Panc1 (cell line): ENCODE results near the gene TRIM36. TPM values are rescaled to one million over a fixed set of nuclear protein-coding genes. Genes with fewer than 3 reads are reported as not detected.

Experiments
- ATAC-seq: fragments of 200-7000 bp; cut with Tn5 transposase; 2 replicates; pipeline ENCODE4 v1.9.1; 2020; ENCODE audit warnings: mild to moderate bottlenecking, moderate library complexity
- BruUV-seq: library from RNA; stranded (reverse); fragments of 400-500 nt; replicated peaks from 2 replicates; lab custom pipeline; 2021; lab: Mats Ljungman, UMichigan
- CTCF ChIA-PET: fragments of 300-600 bp; sonication (Branson Sonifier 250); formaldehyde crosslinking; loops from one replicate; lab custom pipeline; 2022; ENCODE audit warnings: antibody characterized with exemption; lab: Charles Lee
- POLR2A ChIA-PET: fragments of 300-600 bp; sonication (Branson Sonifier 250); formaldehyde crosslinking; loops from one replicate; lab custom pipeline; 2022; ENCODE audit warnings: antibody characterized with exemption; lab: Charles Lee
- DNase-seq: peaks from one replicate; pipeline ENCODE4 v3.0.0-alpha.2; 2010; ENCODE audit warnings: low read depth, low spot score
- H3K27ac ChIP-seq: 2 replicates; pipeline ENCODE4 v1.5.1; 2011; ENCODE audit warnings: mild to moderate bottlenecking, low read length, inconsistent platforms
- H3K27me3 ChIP-seq: fragments of 200-500 bp; sonication (Bioruptor generic); 2 replicates; pipeline ENCODE4 v1.6.0; 2014; ENCODE audit warnings: low read length, inconsistent platforms; ENCODE audit not compliant: control insufficient read depth, insufficient read depth
- H3K36me3 ChIP-seq: fragments of 200-500 bp; sonication (Bioruptor generic); 2 replicates; pipeline ENCODE4 v1.5.1; 2014; ENCODE audit warnings: inconsistent platforms, mild to moderate bottlenecking, low read length, moderate library complexity; ENCODE audit not compliant: control insufficient read depth, insufficient read depth
- H3K4me1 ChIP-seq: 2 replicates; pipeline ENCODE4 v1.5.1; 2011; ENCODE audit warnings: inconsistent platforms, mild to moderate bottlenecking, low read length, moderate library complexity; ENCODE audit not compliant: control insufficient read depth, insufficient read depth
- H3K4me3 ChIP-seq, 2 experiments: 2 replicates each; pipeline ENCODE4 v1.5.1; 2011 to 2012; ENCODE audit warnings: low read depth in 2 of 2, low read length in 2 of 2, mild to moderate bottlenecking in 2 of 2, inconsistent platforms in 1 of 2, moderate library complexity in 1 of 2
- H3K9me3 ChIP-seq: fragments of 200-500 bp; sonication (Bioruptor generic); 2 replicates; pipeline ENCODE4 v1.5.1; 2014; ENCODE audit warnings: low read depth, mild to moderate bottlenecking, inconsistent platforms, low read length, moderate library complexity; ENCODE audit not compliant: control insufficient read depth, insufficient read depth
- POLR2AphosphoS5 ChIP-seq: IDR thresholded peaks from 2 replicates; pipeline ENCODE4 v1.6.1; 2012; ENCODE audit warnings: mild to moderate bottlenecking, low read depth, low read length, moderate library complexity
- SIN3A ChIP-seq: IDR thresholded peaks from 2 replicates; pipeline ENCODE4 v1.6.1; 2012; ENCODE audit warnings: low read depth, mild to moderate bottlenecking, low read length, moderate library complexity, borderline replicate concordance; ENCODE audit not compliant: insufficient read depth
- TCF7L2 ChIP-seq: IDR thresholded peaks from 2 replicates; pipeline ENCODE4 v1.6.1; 2011; ENCODE audit warnings: mild to moderate bottlenecking, low read depth, low read length, inconsistent platforms
- in situ Hi-C: cut with HindIII; loops from 2 replicates; pipeline ENCODE4 v1.10.0; 2016; ENCODE audit warnings: low sequenced_read_pairs, low pct_unique_long_range_greater_than_20kb
- intact Hi-C: fragments of 100-400 bp; cut with micrococcal nuclease; formaldehyde crosslinking; loops from one replicate; pipeline ENCODE4 v1.10.0; 2022; ENCODE audit not compliant: unreplicated experiment
- total RNA-seq: library from RNA; stranded (reverse); gene quantifications from one replicate; pipeline ENCODE4 v1.2.1, GENCODE V29; 2021; ENCODE audit not compliant: unreplicated experiment
- TF ChIP-seq, protein P1 (sequence below): fragments of 450-650 bp; IDR thresholded peaks from 2 replicates; pipeline ENCODE4 v1.5.1; 2017; ENCODE audit warnings: mild to moderate bottlenecking
- TF ChIP-seq, protein P2 (sequence below), 2 experiments: IDR thresholded peaks; 2 replicates each; pipeline ENCODE4 v1.6.1; 2011 to 2012; ENCODE audit warnings: low read depth in 2 of 2, control low read depth in 1 of 2, low read length in 1 of 2, mild to moderate bottlenecking in 1 of 2, moderate library complexity in 1 of 2; ENCODE audit not compliant: insufficient read depth in 1 of 2

The TRIM36 gene
- total RNA-seq, 1 experiment from 2014 or later, result 1.6 TPM

DNA sequence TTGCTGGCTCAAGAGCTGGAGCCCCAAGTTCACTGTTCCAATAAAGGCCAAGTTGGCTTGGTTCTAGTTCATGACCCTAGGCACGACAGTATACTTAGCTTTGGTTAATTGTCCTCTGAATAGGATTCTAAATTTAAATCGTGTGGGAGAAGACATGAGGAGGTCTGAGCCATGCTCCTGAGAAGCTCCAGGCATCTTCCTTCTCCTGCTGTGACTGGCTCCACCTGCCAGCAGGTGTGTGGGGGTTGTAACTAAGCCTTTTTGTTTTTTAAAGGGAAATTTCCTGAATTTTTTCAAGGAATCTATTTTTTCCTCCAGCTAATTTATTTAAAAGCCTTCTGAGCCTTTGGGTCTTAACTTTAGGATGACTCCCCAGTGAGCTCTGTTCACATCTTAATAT is 20.2 kb upstream of the TRIM36 start:
- DNase-seq (no peak), ATAC-seq (no peak)
- BruUV-seq, result no TSS peak
- ChIA-PET CTCF (no interaction called here), POLR2A (no interaction called here)
- H3K9me3 ChIP-seq, result no peaks in the 10 kb centered on the region
- H3K36me3 ChIP-seq, result no peaks in the 10 kb centered on the region
- H3K4me3 ChIP-seq, result no peak overlapping the region
- H3K27me3 ChIP-seq, result no peaks in the 10 kb centered on the region
- intact Hi-C loops, result no loop called here
- H3K4me1 ChIP-seq, result no peaks in the 10 kb centered on the region
- TF ChIP-seq, protein P1, sequence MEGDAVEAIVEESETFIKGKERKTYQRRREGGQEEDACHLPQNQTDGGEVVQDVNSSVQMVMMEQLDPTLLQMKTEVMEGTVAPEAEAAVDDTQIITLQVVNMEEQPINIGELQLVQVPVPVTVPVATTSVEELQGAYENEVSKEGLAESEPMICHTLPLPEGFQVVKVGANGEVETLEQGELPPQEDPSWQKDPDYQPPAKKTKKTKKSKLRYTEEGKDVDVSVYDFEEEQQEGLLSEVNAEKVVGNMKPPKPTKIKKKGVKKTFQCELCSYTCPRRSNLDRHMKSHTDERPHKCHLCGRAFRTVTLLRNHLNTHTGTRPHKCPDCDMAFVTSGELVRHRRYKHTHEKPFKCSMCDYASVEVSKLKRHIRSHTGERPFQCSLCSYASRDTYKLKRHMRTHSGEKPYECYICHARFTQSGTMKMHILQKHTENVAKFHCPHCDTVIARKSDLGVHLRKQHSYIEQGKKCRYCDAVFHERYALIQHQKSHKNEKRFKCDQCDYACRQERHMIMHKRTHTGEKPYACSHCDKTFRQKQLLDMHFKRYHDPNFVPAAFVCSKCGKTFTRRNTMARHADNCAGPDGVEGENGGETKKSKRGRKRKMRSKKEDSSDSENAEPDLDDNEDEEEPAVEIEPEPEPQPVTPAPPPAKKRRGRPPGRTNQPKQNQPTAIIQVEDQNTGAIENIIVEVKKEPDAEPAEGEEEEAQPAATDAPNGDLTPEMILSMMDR, result no peak
- TF ChIP-seq, protein P2, sequence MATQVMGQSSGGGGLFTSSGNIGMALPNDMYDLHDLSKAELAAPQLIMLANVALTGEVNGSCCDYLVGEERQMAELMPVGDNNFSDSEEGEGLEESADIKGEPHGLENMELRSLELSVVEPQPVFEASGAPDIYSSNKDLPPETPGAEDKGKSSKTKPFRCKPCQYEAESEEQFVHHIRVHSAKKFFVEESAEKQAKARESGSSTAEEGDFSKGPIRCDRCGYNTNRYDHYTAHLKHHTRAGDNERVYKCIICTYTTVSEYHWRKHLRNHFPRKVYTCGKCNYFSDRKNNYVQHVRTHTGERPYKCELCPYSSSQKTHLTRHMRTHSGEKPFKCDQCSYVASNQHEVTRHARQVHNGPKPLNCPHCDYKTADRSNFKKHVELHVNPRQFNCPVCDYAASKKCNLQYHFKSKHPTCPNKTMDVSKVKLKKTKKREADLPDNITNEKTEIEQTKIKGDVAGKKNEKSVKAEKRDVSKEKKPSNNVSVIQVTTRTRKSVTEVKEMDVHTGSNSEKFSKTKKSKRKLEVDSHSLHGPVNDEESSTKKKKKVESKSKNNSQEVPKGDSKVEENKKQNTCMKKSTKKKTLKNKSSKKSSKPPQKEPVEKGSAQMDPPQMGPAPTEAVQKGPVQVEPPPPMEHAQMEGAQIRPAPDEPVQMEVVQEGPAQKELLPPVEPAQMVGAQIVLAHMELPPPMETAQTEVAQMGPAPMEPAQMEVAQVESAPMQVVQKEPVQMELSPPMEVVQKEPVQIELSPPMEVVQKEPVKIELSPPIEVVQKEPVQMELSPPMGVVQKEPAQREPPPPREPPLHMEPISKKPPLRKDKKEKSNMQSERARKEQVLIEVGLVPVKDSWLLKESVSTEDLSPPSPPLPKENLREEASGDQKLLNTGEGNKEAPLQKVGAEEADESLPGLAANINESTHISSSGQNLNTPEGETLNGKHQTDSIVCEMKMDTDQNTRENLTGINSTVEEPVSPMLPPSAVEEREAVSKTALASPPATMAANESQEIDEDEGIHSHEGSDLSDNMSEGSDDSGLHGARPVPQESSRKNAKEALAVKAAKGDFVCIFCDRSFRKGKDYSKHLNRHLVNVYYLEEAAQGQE (IDR thresholded peaks at IDR 0.05; ENCODE audit: insufficient read depth in 1 of 2, low read depth in 2 of 2, low read length in 1 of 2), result no peak
- TF ChIP-seq SIN3A (no peak), TCF7L2 (no peak)
- in situ Hi-C loops, result no loop called here
- H3K27ac ChIP-seq, result no peak overlapping the region

DNA sequence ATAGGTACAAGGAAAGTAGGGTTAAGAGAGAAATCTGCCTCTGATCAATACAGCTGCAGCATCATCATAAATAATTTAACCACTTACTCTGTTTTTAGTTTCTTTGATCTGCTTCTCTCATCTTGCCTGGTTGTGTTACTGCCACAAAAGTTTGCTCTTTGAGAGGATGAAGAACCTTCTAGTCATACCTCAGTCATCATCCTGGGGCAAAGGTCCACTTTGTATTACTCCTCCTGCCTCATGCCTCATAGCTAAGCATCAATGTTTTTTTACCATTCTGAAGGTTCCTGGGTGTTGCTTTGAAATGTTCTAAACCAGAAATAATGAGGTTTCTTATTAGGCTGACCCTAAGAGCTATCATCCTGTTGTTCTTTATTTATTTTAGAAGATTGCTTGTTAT is 17.1 kb upstream of the TRIM36 start:
- Histone ChIP-seq H3K9me3 (no peaks in the 10 kb centered on the region), H3K27ac (no peak overlapping the region), H3K4me1 (no peaks in the 10 kb centered on the region), H3K4me3 (no peak overlapping the region), H3K27me3 (peaks cover 18% of the 10 kb centered on the region), H3K36me3 (no peaks in the 10 kb centered on the region)
- no peak for DNase-seq
- CTCF ChIA-PET, result interaction anchor here (0.7 kb wide), 1 partner anchor 98 kb away, joined by 12 read pairs; no protein-coding TSS in a partner anchor
- POLR2A ChIA-PET, result no interaction called here
- no TSS peak for BruUV-seq
- no peak for ATAC-seq
- in situ Hi-C loops, result no loop called here
- TF ChIP-seq POLR2AphosphoS5 (no peak), SIN3A (no peak), TCF7L2 (no peak)
- TF ChIP-seq, protein P2 (IDR thresholded peaks at IDR 0.05; ENCODE audit: insufficient read depth in 1 of 2, low read depth in 2 of 2, low read length in 1 of 2), result no peak
- TF ChIP-seq, protein P1, result no peak
- intact Hi-C loops, result no loop called here
